Lower leg skin (tissue), 4 donors: ENCODE results near the gene WNT8A. TPM values are rescaled to one million over a fixed set of nuclear protein-coding genes. Genes with fewer than 3 reads are reported as not detected.

Source experiments
- DNase-seq, 2 donors: peaks; one replicate each; pipeline ENCODE4 v3.0.0-alpha.2; 2019; ENCODE audit warnings: low spot score in 2 of 2
- H3K4me3 ChIP-seq: fragments of 200-600 bp; sonication (generic); 2 replicates; pipeline ENCODE4 v1.5.1; 2017; ENCODE audit warnings: mild to moderate bottlenecking, low read depth; ENCODE audit not compliant: poor library complexity, severe bottlenecking
- CTCF ChIP-seq, 3 donors: fragments of 450-650 bp; IDR thresholded peaks; one replicate each; pipeline ENCODE4 v1.5.1; 2016; ENCODE audit warnings: antibody characterized with exemption in 3 of 3, mild to moderate bottlenecking in 3 of 3, moderate library complexity in 2 of 3
- POLR2A ChIP-seq, 2 donors: fragments of 450-650 bp; IDR thresholded peaks; one replicate each; pipeline ENCODE4 v1.6.1; 2016 to 2017; ENCODE audit warnings: antibody characterized with exemption in 2 of 2, mild to moderate bottlenecking in 1 of 2, moderate library complexity in 1 of 2
- WGBS, 2 donors: methylation state at CpG; one replicate each; pipeline ENCODE4 v1.1.5; 2018; 5-methylcytosine and 5-hydroxymethylcytosine counted together
- intact Hi-C: fragments of 100-400 bp; cut with DNase I; formaldehyde crosslinking; loops from one replicate; pipeline ENCODE4 v1.15.0; 2023; ENCODE audit warnings: low total_unique reads
- total RNA-seq, 4 donors: library from RNA; depleted of rRNA; stranded (reverse); fragments of >200 nt; gene quantifications; one replicate each; pipeline ENCODE4 v1.1.0, GENCODE V29; 2016

The WNT8A gene
- total RNA-seq, 4 donors from 2014 or later, result not detected

GRCh38 chr5:138082033-138082432, 1.8 kb upstream of the WNT8A start:
- 88 to 91% methylated on average over 4 of the region's 4 CpGs for WGBS, 2 donors
- intact Hi-C loops, result no loop called here

GRCh38 chr5:138091685-138092084, 7.9 kb downstream of the WNT8A start:
- no peak for DNase-seq
- TF ChIP-seq CTCF (IDR thresholded peaks at IDR 0.05) (no peak), POLR2A (IDR thresholded peaks at IDR 0.05) (no peak)
- H3K4me3 ChIP-seq, result no peak overlapping the region
- WGBS, 2 donors, result 81 to 84% methylated on average over 4 of the region's 4 CpGs
- intact Hi-C loops, result no loop called here

More at GRCh38 chr5:138082033-138082432, 1.8 kb upstream of the WNT8A start:
- no peak overlapping the region for H3K4me3 ChIP-seq
- TF ChIP-seq CTCF (IDR thresholded peaks at IDR 0.05) (no peak), POLR2A (IDR thresholded peaks at IDR 0.05) (no peak)
- no peak for DNase-seq

- WGBS, 2 donors, result 57 to 77% methylated on average over 1 of the region's 1 CpG
- DNase-seq, result peak in 1 of 2 donors; percentile 26
- H3K4me3 ChIP-seq, result no peak overlapping the region
- intact Hi-C loops, result no loop called here
- TF ChIP-seq POLR2A (IDR thresholded peaks at IDR 0.05) (no peak), CTCF (IDR thresholded peaks at IDR 0.05) (no peak)
Observed at GRCh38 chr5:138092301-138092700, 8.5 kb downstream of the WNT8A start.

- intact Hi-C loops, result no loop called here
- TF ChIP-seq POLR2A (IDR thresholded peaks at IDR 0.05) (no peak), CTCF (IDR thresholded peaks at IDR 0.05) (no peak)
- WGBS, 2 donors, result 52 to 59% methylated on average over 1 of the region's 1 CpG
- DNase-seq, result no peak
- H3K4me3 ChIP-seq, result no peak overlapping the region
Observed at GRCh38 chr5:138093036-138093435, 9.2 kb downstream of the WNT8A start.

GRCh38 chr5:138095100-138095907, 11.5 kb downstream of the WNT8A start:
- 49 to 56% methylated on average over 4 of the region's 4 CpGs for WGBS, 2 donors
- TF ChIP-seq CTCF (IDR thresholded peaks at IDR 0.05), result no peak
- no peak for TF ChIP-seq POLR2A (IDR thresholded peaks at IDR 0.05)
- no peak overlapping the region for H3K4me3 ChIP-seq
- DNase-seq, result peak in 1 of 2 donors; percentile 42
- intact Hi-C loops, result no loop called here
